ENCODE measurements around the gene SLC6A2. TPM values are rescaled to one million over a fixed set of nuclear protein-coding genes. Genes with fewer than 3 reads are reported as not detected.
"Not testable (repeated sequence)": the region's sequence is repeated elsewhere in the genome, so short reads cannot be mapped to it uniquely, and the experiment has no call there.

SLC6A2 gene
- total RNA-seq, 2 donors from 2014 or later: not detected

DNA sequence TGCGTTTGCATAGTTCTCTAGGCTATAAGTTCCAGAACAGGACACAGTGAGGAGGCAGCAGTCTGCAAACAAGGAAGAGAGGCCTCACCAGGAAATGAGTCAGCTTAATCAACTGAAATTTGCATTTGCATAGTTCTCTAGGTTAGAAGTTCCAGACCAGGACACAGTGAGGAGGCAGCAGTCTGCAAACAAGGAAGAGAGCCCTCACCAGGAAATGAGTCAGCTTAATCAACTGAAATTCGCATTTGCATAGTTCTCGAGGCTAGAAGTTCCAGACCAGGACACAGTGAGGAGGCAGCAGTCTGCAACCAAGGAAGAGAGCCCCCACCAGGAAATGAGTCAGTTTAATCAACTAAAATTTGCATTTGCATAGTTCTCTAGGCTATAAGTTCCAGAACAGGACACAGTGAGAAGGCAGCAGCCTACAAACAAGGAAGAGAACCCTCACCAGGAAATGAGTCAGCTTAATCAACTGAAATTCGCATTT, 97.4 kb downstream of the SLC6A2 start:
- Mint-ChIP-seq H3K9me3 (peaks cover 4 to 12% of the 10 kb centered on the region in 2 donors), H3K27ac (peak overlapping the region; percentile 78), H3K36me3 (ENCODE audit: insufficient read depth in 2 of 2) (peaks cover 9 to 12% of the 10 kb centered on the region in 2 donors), H3K4me3 (peak overlapping the region; percentile 21 to 34), H3K4me1 (ENCODE audit: low read depth) (peaks cover 16% of the 10 kb centered on the region)
- not testable (repeated sequence) for ATAC-seq (replicated peaks in 1 of 2); H3K27me3 Mint-ChIP-seq (ENCODE audit: low read depth)
- peak in 1 of 2 donors; percentile 3 for DNase-seq

Other genes starting within 250 kb of the SLC6A2 start
- gene MMP2, start 176.8 kb upstream of the SLC6A2 start, total RNA-seq: not detected
- 1 to 10 TPM; 1.5 to 2.0 TPM for gene LPCAT2, start 146.9 kb upstream of the SLC6A2 start, total RNA-seq
- not detected for gene CAPNS2, start 89.3 kb upstream of the SLC6A2 start, total RNA-seq
- not detected for gene CES1, start 177.1 kb downstream of the SLC6A2 start, total RNA-seq
- gene CES5A, start 219.4 kb downstream of the SLC6A2 start, total RNA-seq: not detected